Left lung (tissue), 10 donors: ENCODE results near the gene MTUS2. TPM values are rescaled to one million over a fixed set of nuclear protein-coding genes. Genes with fewer than 3 reads are reported as not detected.

Experiments
- ATAC-seq: fragments of 200-7000 bp; cut with Tn5 transposase; one replicate; pipeline ENCODE4 v1.9.1; 2020; ENCODE audit warnings: moderate library complexity
- DNase-seq, 4 donors: peaks; one replicate each; pipeline ENCODE4 v3.0.0-alpha.2; 2013 to 2020
- H3K27ac ChIP-seq, 2 donors: fragments of 200-600 bp; sonication (generic) in 1 of 2; one replicate each; pipeline versions ENCODE4 v1.5.0 to v1.8.0; 2020 to 2021
- H3K27me3 ChIP-seq, 2 donors: fragments of 200-600 bp; sonication (generic) in 1 of 2; one replicate each; pipeline versions ENCODE4 v1.5.0 to v1.8.0; 2020 to 2021
- H3K36me3 ChIP-seq, 2 donors: fragments of 200-600 bp; sonication (generic) in 1 of 2; one replicate each; pipeline versions ENCODE4 v1.5.0 to v1.8.0; 2020 to 2021
- H3K4me1 ChIP-seq, 2 donors: fragments of 200-600 bp; one replicate each; pipeline ENCODE4 v1.8.0; 2021
- H3K4me3 ChIP-seq, 2 donors: fragments of 200-600 bp; sonication (generic) in 1 of 2; one replicate each; pipeline versions ENCODE4 v1.5.0 to v1.8.0; 2020 to 2021; ENCODE audit warnings: mild to moderate bottlenecking in 1 of 2
- H3K9me3 ChIP-seq, 2 donors: fragments of 200-600 bp; sonication (generic) in 1 of 2; one replicate each; pipeline versions ENCODE4 v1.5.0 to v1.8.0; 2020 to 2021
- CTCF ChIP-seq, 2 donors: fragments of 200-600 bp; sonication (generic) in 1 of 2; IDR thresholded peaks; one replicate each; pipeline versions ENCODE4 v1.5.0 to v1.8.0; 2021; ENCODE audit warnings: antibody characterized with exemption in 2 of 2
- intact Hi-C, 2 donors: fragments of 100-400 bp; cut with DNase I; formaldehyde crosslinking; loops; one replicate each; pipeline versions ENCODE4 v1.11.2 to v1.14.2; 2022
- polyA plus RNA-seq, 6 donors: library from polyadenylated mRNA; unstranded; fragments of 120-200 nt; gene quantifications; one replicate each; pipeline ENCODE4 v1.2.1, GENCODE V29; 2013; ENCODE audit not compliant: insufficient read length in 6 of 6
- total RNA-seq, 2 donors: library from RNA; stranded (reverse); fragmentation: NEBNext Ultra II Directional; extraction: Animal tissue kit (Norgen Biotek cat#: 25700); gene quantifications; one replicate each; pipeline ENCODE4 v1.2.1, GENCODE V29; 2021
- donor health status: DM: no; HTN: yes; CAD: no.
- donor health status: DM: no; HTN: no; CAD: no.

MTUS2 gene
- total and polyA plus RNA-seq, 8 donors = 0.21 to 0.92 (median 0.50) TPM

DNA sequence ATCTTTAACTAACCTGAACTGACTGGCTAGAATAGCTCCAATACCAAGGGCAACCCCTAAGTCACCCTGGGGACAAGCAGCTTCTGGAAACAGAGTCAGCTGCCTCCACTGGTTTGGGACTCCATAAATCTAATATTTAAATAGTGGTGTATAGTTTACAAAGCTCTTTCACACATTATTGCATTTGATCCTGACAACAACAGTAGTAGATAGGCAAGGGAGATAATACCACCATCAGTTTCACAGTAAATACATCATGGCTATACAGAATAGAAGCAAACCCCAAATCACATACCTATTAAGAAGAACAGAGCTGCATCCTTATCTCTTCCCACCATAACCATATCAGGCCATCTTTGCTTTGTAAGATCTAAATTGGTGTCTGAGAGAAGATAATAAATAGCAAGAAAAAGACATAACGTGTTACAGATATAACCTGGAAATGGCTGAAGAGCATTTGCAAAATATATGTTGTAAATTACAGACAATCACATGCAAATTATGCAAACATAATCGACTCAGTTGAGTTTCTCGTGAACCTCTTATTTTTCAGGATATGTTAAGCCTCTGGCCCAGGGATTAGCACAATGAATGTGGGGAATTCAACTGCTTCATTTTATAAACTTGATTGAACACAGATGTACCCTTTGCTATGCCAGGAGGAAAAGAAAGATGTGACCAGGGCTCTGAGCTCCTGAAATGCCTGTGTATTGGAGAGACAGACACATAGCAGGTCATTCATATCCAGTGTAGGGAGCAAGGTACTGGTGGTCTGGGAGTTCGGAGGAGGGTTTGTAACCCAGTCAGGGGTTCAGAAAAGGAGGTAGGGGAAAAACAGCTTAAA lies 632.9 kb downstream of the MTUS2 start:
- no peak for ATAC-seq

GRCh38 chr13:29453617-29454011 lies 633.5 kb downstream of the MTUS2 start:
- no peak overlapping the region for H3K27ac ChIP-seq
- no peak for TF ChIP-seq CTCF (IDR thresholded peaks at IDR 0.05)
- no peak for DNase-seq
- intact Hi-C loops = no loop called here
- no peaks in the 10 kb centered on the region for H3K4me1 ChIP-seq
- no peak overlapping the region for H3K4me3 ChIP-seq
- H3K9me3 ChIP-seq = no peaks in the 10 kb centered on the region
- no peaks in the 10 kb centered on the region for H3K36me3 ChIP-seq
- no peak for ATAC-seq
- no peaks in the 10 kb centered on the region for H3K27me3 ChIP-seq

More for the DNA sequence above, 632.9 kb downstream of the MTUS2 start:
- no peak overlapping the region for H3K4me3 ChIP-seq
- H3K4me1 ChIP-seq = no peaks in the 10 kb centered on the region
- DNase-seq = no peak
- peaks cover 0 to 4% of the 10 kb centered on the region in 2 donors for H3K27me3 ChIP-seq
- intact Hi-C loops = no loop called here
- H3K36me3 ChIP-seq = no peaks in the 10 kb centered on the region
- no peaks in the 10 kb centered on the region for H3K9me3 ChIP-seq
- no peak overlapping the region for H3K27ac ChIP-seq
- TF ChIP-seq CTCF (IDR thresholded peaks at IDR 0.05) = no peak

- ATAC-seq (peak; percentile 62), DNase-seq (no peak)
- TF ChIP-seq CTCF (IDR thresholded peaks at IDR 0.05) = no peak
- Histone ChIP-seq H3K27me3 (no peaks in the 10 kb centered on the region), H3K9me3 (no peaks in the 10 kb centered on the region), H3K4me3 (no peak overlapping the region), H3K4me1 (no peaks in the 10 kb centered on the region), H3K27ac (no peak overlapping the region), H3K36me3 (no peaks in the 10 kb centered on the region)
- intact Hi-C loops = no loop called here
Measured at GRCh38 chr13:29454931-29455481, 634.9 kb downstream of the MTUS2 start.

GRCh38 chr13:29456419-29456818 lies 636.3 kb downstream of the MTUS2 start:
- Histone ChIP-seq H3K27me3 (no peaks in the 10 kb centered on the region), H3K4me3 (no peak overlapping the region), H3K36me3 (no peaks in the 10 kb centered on the region), H3K9me3 (no peaks in the 10 kb centered on the region), H3K27ac (no peak overlapping the region), H3K4me1 (no peaks in the 10 kb centered on the region)
- intact Hi-C loops = no loop called here
- no peak for TF ChIP-seq CTCF (IDR thresholded peaks at IDR 0.05)
- ATAC-seq (no peak), DNase-seq (no peak)

DNA sequence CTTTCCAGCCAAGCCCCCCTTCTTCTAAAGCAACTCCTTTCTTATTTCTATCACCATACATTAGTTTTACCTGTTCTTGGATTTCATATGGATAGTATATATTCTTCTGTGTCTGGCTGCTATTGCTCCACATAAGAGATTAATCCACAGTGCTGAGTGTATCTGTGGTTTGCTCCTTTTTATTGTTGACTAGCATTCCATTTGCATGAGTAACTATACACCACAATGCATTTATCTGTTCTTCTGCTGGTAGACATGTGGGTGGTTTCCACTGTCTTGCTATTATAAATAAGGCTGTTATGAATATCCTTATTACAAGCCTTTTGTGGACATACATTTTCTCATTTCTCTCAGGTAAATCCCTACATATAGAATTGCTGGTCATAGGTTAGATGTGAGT lies 637.2 kb downstream of the MTUS2 start:
- Histone ChIP-seq H3K36me3 (no peaks in the 10 kb centered on the region), H3K27ac (no peak overlapping the region), H3K9me3 (no peaks in the 10 kb centered on the region), H3K4me3 (no peak overlapping the region), H3K27me3 (no peaks in the 10 kb centered on the region), H3K4me1 (no peaks in the 10 kb centered on the region)
- TF ChIP-seq CTCF (IDR thresholded peaks at IDR 0.05) = no peak
- intact Hi-C loops = no loop called here
- no peak for ATAC-seq
- DNase-seq = no peak
